ENCODE measurements around the gene BCL11A.

Gene BCL11A

GRCh38 chr2:60533101-60534051 is 20.1 kb downstream of the BCL11A start:
- Histone ChIP-seq H4K91ac (ENCODE audit: low read length) (no peak overlapping the region), H3K4ac (ENCODE audit: low read depth in 1 of 2, low read length in 2 of 2) (no peak overlapping the region), H3K9me3 (ENCODE audit: control insufficient read depth, low read length) (no peaks in the 10 kb centered on the region), H3K4me3 (ENCODE audit: insufficient read depth in 1 of 2, low read depth in 1 of 2, low read length in 2 of 2) (no peak overlapping the region), H3K9ac (ENCODE audit: low read length) (no peak overlapping the region), H2BK120ac (ENCODE audit: low read depth, low read length) (no peak overlapping the region), H2BK15ac (ENCODE audit: low read depth, poor library complexity, severe bottlenecking) (no peak overlapping the region), H3K36me3 (ENCODE audit: control insufficient read depth in 1 of 2, insufficient read depth in 2 of 2, low read depth in 1 of 2, low read length in 2 of 2) (no peaks in the 10 kb centered on the region), H3K4me1 (ENCODE audit: control insufficient read depth, insufficient read depth, low read depth, low read length) (peaks cover 20% of the 10 kb centered on the region), H3K4me2 (ENCODE audit: low read length, poor library complexity, severe bottlenecking) (no peak overlapping the region), H2BK12ac (ENCODE audit: low read length in 2 of 2) (no peak overlapping the region), H2BK5ac (ENCODE audit: low read depth, low read length, poor library complexity, severe bottlenecking) (no peak overlapping the region), H3K27ac (ENCODE audit: low read length, poor library complexity, severe bottlenecking) (peak overlapping the region; percentile 37), H3K18ac (ENCODE audit: low read depth in 1 of 2, low read length in 2 of 2) (no peak overlapping the region), H2AFZ (ENCODE audit: low read depth, low read length) (no peak overlapping the region), H3K79me1 (replicated peaks; ENCODE audit: low read length, poor library complexity, severe bottlenecking) (peaks cover 18% of the 10 kb centered on the region), H3K27me3 (ENCODE audit: control insufficient read depth in 1 of 2, insufficient read depth in 1 of 2, low read length in 2 of 2) (peaks cover 0 to 88% of the 10 kb centered on the region in 2 experiments), H2AK5ac (ENCODE audit: low read length, severe bottlenecking) (no peak overlapping the region), H3K14ac (ENCODE audit: low read length in 2 of 2) (no peak overlapping the region), H4K8ac (ENCODE audit: low read length) (no peak overlapping the region), H3K23ac (ENCODE audit: low read length in 2 of 2) (no peak overlapping the region)
- peak; percentile 75 for DNase-seq
- WGBS, result 79% methylated on average over 6 of the region's 13 CpGs

- no peak overlapping the region for H4K91ac ChIP-seq (ENCODE audit: low read length)
- peaks cover 0 to 5% of the 10 kb centered on the region in 2 experiments for H3K36me3 ChIP-seq (ENCODE audit: control insufficient read depth in 1 of 2, insufficient read depth in 2 of 2, low read depth in 1 of 2, low read length in 2 of 2)
- no peak overlapping the region for H3K4me3 ChIP-seq (ENCODE audit: insufficient read depth in 1 of 2, low read depth in 1 of 2, low read length in 2 of 2)
- no peak overlapping the region for H4K8ac ChIP-seq (ENCODE audit: low read length)
- no peak overlapping the region for H2BK5ac ChIP-seq (ENCODE audit: low read depth, low read length, poor library complexity, severe bottlenecking)
- no peak overlapping the region for H2BK120ac ChIP-seq (ENCODE audit: low read depth, low read length)
- H3K27ac ChIP-seq (ENCODE audit: low read length, poor library complexity, severe bottlenecking), result no peak overlapping the region
- H3K4ac ChIP-seq (ENCODE audit: low read depth in 1 of 2, low read length in 2 of 2), result no peak overlapping the region
- H2AK5ac ChIP-seq (ENCODE audit: low read length, severe bottlenecking), result no peak overlapping the region
- peaks cover 0 to 89% of the 10 kb centered on the region in 2 experiments for H3K27me3 ChIP-seq (ENCODE audit: control insufficient read depth in 1 of 2, insufficient read depth in 1 of 2, low read length in 2 of 2)
- H2BK15ac ChIP-seq (ENCODE audit: low read depth, poor library complexity, severe bottlenecking), result no peak overlapping the region
- no peak overlapping the region for H3K18ac ChIP-seq (ENCODE audit: low read depth in 1 of 2, low read length in 2 of 2)
- H3K9ac ChIP-seq (ENCODE audit: low read length), result no peak overlapping the region
- no peak overlapping the region for H2AFZ ChIP-seq (ENCODE audit: low read depth, low read length)
- no peak for DNase-seq
- no peak overlapping the region for H3K23ac ChIP-seq (ENCODE audit: low read length in 2 of 2)
- WGBS, result 80% methylated on average over 1 of the region's 3 CpGs
- H3K4me2 ChIP-seq (ENCODE audit: low read length, poor library complexity, severe bottlenecking), result no peak overlapping the region
- no peak overlapping the region for H3K14ac ChIP-seq (ENCODE audit: low read length in 2 of 2)
- H3K9me3 ChIP-seq (ENCODE audit: control insufficient read depth, low read length), result no peaks in the 10 kb centered on the region
- H3K79me1 ChIP-seq (replicated peaks; ENCODE audit: low read length, poor library complexity, severe bottlenecking), result peaks cover 25% of the 10 kb centered on the region
- H2BK12ac ChIP-seq (ENCODE audit: low read length in 2 of 2), result no peak overlapping the region
- peaks cover 24% of the 10 kb centered on the region for H3K4me1 ChIP-seq (ENCODE audit: control insufficient read depth, insufficient read depth, low read depth, low read length)
Measured at GRCh38 chr2:60532421-60532820, 21.0 kb downstream of the BCL11A start.

DNA sequence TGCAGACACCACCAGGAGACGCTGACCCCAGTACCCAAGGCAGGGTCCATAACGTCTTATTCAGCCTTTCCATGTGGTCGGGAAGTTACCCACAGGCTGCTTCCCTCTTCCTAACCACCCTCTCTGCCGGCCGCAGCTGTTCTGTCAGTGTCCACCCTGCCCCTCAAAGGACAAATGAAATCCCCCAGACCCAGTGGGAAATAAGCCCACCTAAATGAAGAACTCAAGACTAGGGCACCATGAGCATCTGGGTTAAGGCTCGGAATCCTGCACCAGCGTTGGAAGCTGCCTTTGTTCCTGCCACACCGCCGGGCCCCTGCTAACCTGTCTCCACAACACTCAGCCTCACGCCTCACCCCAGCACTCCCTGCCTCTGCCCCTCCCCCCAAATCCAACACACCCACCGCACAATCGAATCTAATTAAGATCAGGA is 21.7 kb downstream of the BCL11A start:
- Histone ChIP-seq H4K91ac (ENCODE audit: low read length) (no peak overlapping the region), H2BK5ac (ENCODE audit: low read depth, low read length, poor library complexity, severe bottlenecking) (peak overlapping the region; percentile 15), H3K4me1 (ENCODE audit: control insufficient read depth, insufficient read depth, low read depth, low read length) (peaks cover 26% of the 10 kb centered on the region), H2AFZ (ENCODE audit: low read depth, low read length) (no peak overlapping the region), H2BK12ac (ENCODE audit: low read length in 2 of 2) (peak overlapping the region in 1 of 2 experiments; percentile 10), H3K27me3 (ENCODE audit: control insufficient read depth in 1 of 2, insufficient read depth in 1 of 2, low read length in 2 of 2) (peaks cover 0 to 91% of the 10 kb centered on the region in 2 experiments), H2BK15ac (ENCODE audit: low read depth, poor library complexity, severe bottlenecking) (no peak overlapping the region), H3K9ac (ENCODE audit: low read length) (no peak overlapping the region), H3K18ac (ENCODE audit: low read depth in 1 of 2, low read length in 2 of 2) (peak overlapping the region in 1 of 2 experiments; percentile 16), H2BK120ac (ENCODE audit: low read depth, low read length) (no peak overlapping the region), H2AK5ac (ENCODE audit: low read length, severe bottlenecking) (peak overlapping the region; percentile 46), H3K23ac (ENCODE audit: low read length in 2 of 2) (no peak overlapping the region), H3K4me2 (ENCODE audit: low read length, poor library complexity, severe bottlenecking) (peak overlapping the region; percentile 5), H3K14ac (ENCODE audit: low read length in 2 of 2) (no peak overlapping the region), H3K27ac (ENCODE audit: low read length, poor library complexity, severe bottlenecking) (no peak overlapping the region), H3K4me3 (ENCODE audit: insufficient read depth in 1 of 2, low read depth in 1 of 2, low read length in 2 of 2) (no peak overlapping the region), H3K9me3 (ENCODE audit: control insufficient read depth, low read length) (no peaks in the 10 kb centered on the region), H3K36me3 (ENCODE audit: control insufficient read depth in 1 of 2, insufficient read depth in 2 of 2, low read depth in 1 of 2, low read length in 2 of 2) (peaks cover 0 to 7% of the 10 kb centered on the region in 2 experiments), H3K79me1 (replicated peaks; ENCODE audit: low read length, poor library complexity, severe bottlenecking) (peaks cover 30% of the 10 kb centered on the region), H3K4ac (ENCODE audit: low read depth in 1 of 2, low read length in 2 of 2) (peak overlapping the region in 1 of 2 experiments; percentile 66), H4K8ac (ENCODE audit: low read length) (no peak overlapping the region)
- no peak for DNase-seq
- 54% methylated on average over 12 of the region's 12 CpGs for WGBS

GRCh38 chr2:60530660-60531281 is 22.7 kb downstream of the BCL11A start:
- 37% methylated on average over 9 of the region's 12 CpGs for WGBS
- peak overlapping the region; percentile 75 for H3K4me2 ChIP-seq (ENCODE audit: low read length, poor library complexity, severe bottlenecking)

More at GRCh38 chr2:60530660-60531281, 22.7 kb downstream of the BCL11A start:
- H3K9ac ChIP-seq (ENCODE audit: low read length), result no peak overlapping the region
- peak overlapping the region; percentile 60 for H2AFZ ChIP-seq (ENCODE audit: low read depth, low read length)
- no peak overlapping the region for H2BK15ac ChIP-seq (ENCODE audit: low read depth, poor library complexity, severe bottlenecking)
- H3K4me1 ChIP-seq (ENCODE audit: control insufficient read depth, insufficient read depth, low read depth, low read length), result peaks cover 26% of the 10 kb centered on the region
- H3K4me3 ChIP-seq (ENCODE audit: insufficient read depth in 1 of 2, low read depth in 1 of 2, low read length in 2 of 2), result no peak overlapping the region
- H2AK5ac ChIP-seq (ENCODE audit: low read length, severe bottlenecking), result peak overlapping the region; percentile 66
- H3K23ac ChIP-seq (ENCODE audit: low read length in 2 of 2), result no peak overlapping the region
- H3K27me3 ChIP-seq (ENCODE audit: control insufficient read depth in 1 of 2, insufficient read depth in 1 of 2, low read length in 2 of 2), result peaks cover 0 to 82% of the 10 kb centered on the region in 2 experiments
- H2BK12ac ChIP-seq (ENCODE audit: low read length in 2 of 2), result no peak overlapping the region
- peaks cover 33% of the 10 kb centered on the region for H3K79me1 ChIP-seq (replicated peaks; ENCODE audit: low read length, poor library complexity, severe bottlenecking)
- H3K9me3 ChIP-seq (ENCODE audit: control insufficient read depth, low read length), result no peaks in the 10 kb centered on the region
- peak; percentile 41 for DNase-seq
- H4K8ac ChIP-seq (ENCODE audit: low read length), result no peak overlapping the region
- H3K4ac ChIP-seq (ENCODE audit: low read depth in 1 of 2, low read length in 2 of 2), result no peak overlapping the region
- no peak overlapping the region for H3K14ac ChIP-seq (ENCODE audit: low read length in 2 of 2)
- H3K36me3 ChIP-seq (ENCODE audit: control insufficient read depth in 1 of 2, insufficient read depth in 2 of 2, low read depth in 1 of 2, low read length in 2 of 2), result peaks cover 0 to 7% of the 10 kb centered on the region in 2 experiments
- peak overlapping the region; percentile 89 for H3K27ac ChIP-seq (ENCODE audit: low read length, poor library complexity, severe bottlenecking)
- no peak overlapping the region for H2BK120ac ChIP-seq (ENCODE audit: low read depth, low read length)
- H4K91ac ChIP-seq (ENCODE audit: low read length), result no peak overlapping the region
- H3K18ac ChIP-seq (ENCODE audit: low read depth in 1 of 2, low read length in 2 of 2), result peak overlapping the region in 1 of 2 experiments; percentile 18
- H2BK5ac ChIP-seq (ENCODE audit: low read depth, low read length, poor library complexity, severe bottlenecking), result no peak overlapping the region

All from mesenchymal stem cell (in vitro differentiated cells and primary cell).